Measurements from ENCODE around the gene KDM7A.

DNA sequence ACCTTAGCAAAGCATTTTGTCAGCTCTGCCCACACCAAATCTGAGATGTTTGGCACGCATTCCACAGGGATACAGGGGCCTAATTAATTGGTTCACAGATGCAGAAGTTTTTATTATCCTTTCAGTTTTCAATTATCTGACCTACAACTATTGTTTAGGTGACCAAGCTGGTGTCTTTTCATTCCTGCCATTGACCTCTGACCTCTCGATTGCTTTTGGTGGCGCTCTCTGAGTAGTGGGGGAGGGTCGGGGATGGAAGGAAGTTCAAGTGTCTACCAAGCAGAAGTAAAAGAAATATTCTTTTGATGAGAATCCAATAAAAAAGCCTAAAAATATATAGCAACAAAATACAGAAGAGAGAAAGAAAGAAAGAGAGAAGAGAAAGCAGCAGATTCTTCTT lies 28.8 kb upstream of the KDM7A start:
- no peak for TF ChIP-seq POLR2A (IDR thresholded peaks at IDR 0.05)
- TF ChIP-seq, protein P1, sequence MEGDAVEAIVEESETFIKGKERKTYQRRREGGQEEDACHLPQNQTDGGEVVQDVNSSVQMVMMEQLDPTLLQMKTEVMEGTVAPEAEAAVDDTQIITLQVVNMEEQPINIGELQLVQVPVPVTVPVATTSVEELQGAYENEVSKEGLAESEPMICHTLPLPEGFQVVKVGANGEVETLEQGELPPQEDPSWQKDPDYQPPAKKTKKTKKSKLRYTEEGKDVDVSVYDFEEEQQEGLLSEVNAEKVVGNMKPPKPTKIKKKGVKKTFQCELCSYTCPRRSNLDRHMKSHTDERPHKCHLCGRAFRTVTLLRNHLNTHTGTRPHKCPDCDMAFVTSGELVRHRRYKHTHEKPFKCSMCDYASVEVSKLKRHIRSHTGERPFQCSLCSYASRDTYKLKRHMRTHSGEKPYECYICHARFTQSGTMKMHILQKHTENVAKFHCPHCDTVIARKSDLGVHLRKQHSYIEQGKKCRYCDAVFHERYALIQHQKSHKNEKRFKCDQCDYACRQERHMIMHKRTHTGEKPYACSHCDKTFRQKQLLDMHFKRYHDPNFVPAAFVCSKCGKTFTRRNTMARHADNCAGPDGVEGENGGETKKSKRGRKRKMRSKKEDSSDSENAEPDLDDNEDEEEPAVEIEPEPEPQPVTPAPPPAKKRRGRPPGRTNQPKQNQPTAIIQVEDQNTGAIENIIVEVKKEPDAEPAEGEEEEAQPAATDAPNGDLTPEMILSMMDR (IDR thresholded peaks at IDR 0.05): no peak
- TF ChIP-seq POLR2AphosphoS5 (IDR thresholded peaks at IDR 0.05): no peak

All from transverse colon (tissue), 4 donors.